Neural cell (in vitro differentiated cells): ENCODE data around the gene HIVEP3. TPM values are rescaled to one million over a fixed set of nuclear protein-coding genes. Genes with fewer than 3 reads are reported as not detected.

ENCODE experiments used
- H2AFZ ChIP-seq: fragments of 200-600, 300-800 bp; sonication (generic), shearing (Covaris generic); 2 replicates; pipeline ENCODE4 v1.6.0; 2014; ENCODE audit warnings: low read depth, mild to moderate bottlenecking, antibody characterized with exemption, low read length, moderate library complexity
- H3F3A ChIP-seq: fragments of 200-600 bp; shearing (Covaris generic); 2 replicates; pipeline ENCODE4 v1.6.1; 2016; ENCODE audit warnings: mild to moderate bottlenecking, moderate library complexity, mixed read lengths, antibody characterized with exemption, low read length; ENCODE audit not compliant: insufficient read depth, poor library complexity, severe bottlenecking
- H3K27ac ChIP-seq: fragments of 200-600, 300-800 bp; sonication (generic), shearing (Covaris generic); 2 replicates; pipeline ENCODE4 v1.5.1; 2014; ENCODE audit warnings: mild to moderate bottlenecking, low read length, moderate library complexity
- H3K27me3 ChIP-seq: fragments of 300-800, 200-600 bp; sonication (generic), shearing (Covaris generic); 2 replicates; pipeline ENCODE4 v1.6.0; 2014; ENCODE audit warnings: mild to moderate bottlenecking, low read depth, low read length, moderate library complexity; ENCODE audit not compliant: insufficient read depth
- H3K36me3 ChIP-seq: fragments of 300-800, 200-600 bp; sonication (generic), shearing (Covaris generic); 2 replicates; pipeline ENCODE4 v1.5.1; 2014; ENCODE audit warnings: mild to moderate bottlenecking, antibody characterized with exemption, low read length, moderate library complexity; ENCODE audit not compliant: insufficient read depth
- H3K4me2 ChIP-seq: fragments of 300-800, 200-600 bp; sonication (generic), shearing (Covaris generic); 2 replicates; pipeline ENCODE4 v1.6.0; 2014; ENCODE audit warnings: mild to moderate bottlenecking, low read length
- H3K4me3 ChIP-seq: fragments of 300-800, 200-600 bp; sonication (generic), shearing (Covaris generic); 2 replicates; pipeline ENCODE4 v1.5.1; 2014; ENCODE audit warnings: mild to moderate bottlenecking, low read length, moderate library complexity
- H3K79me2 ChIP-seq: fragments of 200-600 bp; shearing (Covaris generic); replicated peaks from 2 replicates; pipeline ENCODE4 v1.6.0; 2014; ENCODE audit warnings: mild to moderate bottlenecking, low read length, moderate library complexity; ENCODE audit not compliant: insufficient read depth
- H3K9ac ChIP-seq: fragments of 300-800, 200-600 bp; sonication (generic), shearing (Covaris generic); 2 replicates; pipeline ENCODE4 v1.6.1; 2016; ENCODE audit warnings: mild to moderate bottlenecking, low read length, mixed read lengths
- H3K9me2 ChIP-seq: fragments of 200-600 bp; shearing (Covaris generic); 2 replicates; pipeline ENCODE4 v1.6.1; 2016; ENCODE audit warnings: mild to moderate bottlenecking, low read length, mixed read lengths; ENCODE audit not compliant: insufficient read depth
- H3K9me3 ChIP-seq: fragments of 200-600, 300-800 bp; sonication (generic), shearing (Covaris generic); 2 replicates; pipeline ENCODE4 v1.6.1; 2016; ENCODE audit warnings: mild to moderate bottlenecking, mixed run types, low read length, moderate library complexity, mixed read lengths
- H4K20me1 ChIP-seq: fragments of 200-600 bp; shearing (Covaris generic); 2 replicates; pipeline ENCODE4 v1.6.1; 2016; ENCODE audit warnings: mild to moderate bottlenecking, mixed run types; ENCODE audit not compliant: insufficient read depth
- CTCF ChIP-seq: fragments of 450-650 bp; IDR thresholded peaks from 2 replicates; pipeline ENCODE4 v1.5.1; 2014; ENCODE audit warnings: antibody characterized with exemption, mild to moderate bottlenecking, moderate library complexity; ENCODE audit not compliant: poor library complexity, severe bottlenecking
- EP300 ChIP-seq: fragments of 450-650 bp; conservative IDR thresholded peaks from 2 replicates; pipeline ENCODE4 v1.6.1; 2014; ENCODE audit warnings: antibody characterized with exemption, mild to moderate bottlenecking, moderate library complexity; ENCODE audit not compliant: poor library complexity, severe bottlenecking
- EZH2 ChIP-seq: fragments of 200-600, 300-800 bp; shearing (Covaris generic), sonication (generic); IDR thresholded peaks from 2 replicates; pipeline ENCODE4 v1.6.1; 2014; ENCODE audit warnings: antibody characterized with exemption, low read length, borderline replicate concordance, mild to moderate bottlenecking; ENCODE audit not compliant: insufficient read depth, poor library complexity, severe bottlenecking
- MXI1 ChIP-seq: fragments of 450-650 bp; conservative IDR thresholded peaks from 2 replicates; pipeline ENCODE4 v1.6.1; 2014; ENCODE audit warnings: antibody characterized with exemption, mild to moderate bottlenecking; ENCODE audit not compliant: poor library complexity, severe bottlenecking
- POLR2AphosphoS5 ChIP-seq: IDR thresholded peaks from 2 replicates; pipeline ENCODE4 v1.6.1; 2012
- RAD21 ChIP-seq: fragments of 450-650 bp; conservative IDR thresholded peaks from 2 replicates; pipeline ENCODE4 v1.6.1; 2014; ENCODE audit warnings: antibody characterized with exemption, mild to moderate bottlenecking, moderate library complexity
- SMC3 ChIP-seq: fragments of 450-650 bp; conservative IDR thresholded peaks from 2 replicates; pipeline ENCODE4 v1.6.1; 2014; ENCODE audit warnings: antibody characterized with exemption, mild to moderate bottlenecking, moderate library complexity; ENCODE audit not compliant: poor library complexity
- TAF1 ChIP-seq: IDR thresholded peaks from 2 replicates; pipeline ENCODE4 v1.6.1; 2012; ENCODE audit warnings: low read depth
- polyA plus RNA-seq: library from polyadenylated mRNA; depleted of rRNA; stranded (reverse); fragments of >200 nt; gene quantifications from 2 replicates; pipeline ENCODE4 v1.2.3, GENCODE V29; 2014
- TF ChIP-seq, protein P1 (sequence below): IDR thresholded peaks from 2 replicates; pipeline ENCODE4 v1.6.1; 2012; ENCODE audit warnings: borderline replicate concordance

The HIVEP3 gene
- polyA plus RNA-seq, 1 donor from 2014 or later = 2.6 TPM

DNA sequence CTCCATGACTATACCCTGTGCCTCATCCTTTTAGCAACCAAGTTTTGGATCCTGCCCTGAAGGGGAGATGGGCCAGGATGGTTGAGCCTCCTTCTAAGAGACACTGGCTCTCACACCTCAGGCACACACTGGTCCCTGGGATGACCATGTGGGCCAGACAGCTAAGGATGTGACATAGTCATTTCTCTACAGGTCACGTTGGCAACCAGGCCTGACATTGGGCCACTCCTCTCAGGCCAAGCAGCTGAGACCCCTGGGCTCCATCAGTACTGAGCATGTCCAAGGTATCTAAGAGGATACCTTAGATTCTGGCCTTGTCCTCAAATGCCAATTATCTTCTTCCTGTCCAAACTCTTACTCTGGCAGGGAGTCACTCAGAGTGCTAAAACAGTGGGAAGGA is 238.7 kb downstream of the HIVEP3 start:
- Histone ChIP-seq H2AFZ (no peak overlapping the region), H3K9ac (no peak overlapping the region), H3K9me3 (no peaks in the 10 kb centered on the region), H3F3A (no peaks in the 10 kb centered on the region), H4K20me1 (no peaks in the 10 kb centered on the region), H3K27me3 (no peaks in the 10 kb centered on the region), H3K36me3 (no peaks in the 10 kb centered on the region), H3K4me3 (no peak overlapping the region), H3K79me2 (no peaks in the 10 kb centered on the region), H3K27ac (no peak overlapping the region), H3K4me2 (no peak overlapping the region), H3K9me2 (no peaks in the 10 kb centered on the region)
- TF ChIP-seq CTCF = no peak
- TF ChIP-seq SMC3 = no peak
- no peak for TF ChIP-seq RAD21
- TF ChIP-seq, protein P1, sequence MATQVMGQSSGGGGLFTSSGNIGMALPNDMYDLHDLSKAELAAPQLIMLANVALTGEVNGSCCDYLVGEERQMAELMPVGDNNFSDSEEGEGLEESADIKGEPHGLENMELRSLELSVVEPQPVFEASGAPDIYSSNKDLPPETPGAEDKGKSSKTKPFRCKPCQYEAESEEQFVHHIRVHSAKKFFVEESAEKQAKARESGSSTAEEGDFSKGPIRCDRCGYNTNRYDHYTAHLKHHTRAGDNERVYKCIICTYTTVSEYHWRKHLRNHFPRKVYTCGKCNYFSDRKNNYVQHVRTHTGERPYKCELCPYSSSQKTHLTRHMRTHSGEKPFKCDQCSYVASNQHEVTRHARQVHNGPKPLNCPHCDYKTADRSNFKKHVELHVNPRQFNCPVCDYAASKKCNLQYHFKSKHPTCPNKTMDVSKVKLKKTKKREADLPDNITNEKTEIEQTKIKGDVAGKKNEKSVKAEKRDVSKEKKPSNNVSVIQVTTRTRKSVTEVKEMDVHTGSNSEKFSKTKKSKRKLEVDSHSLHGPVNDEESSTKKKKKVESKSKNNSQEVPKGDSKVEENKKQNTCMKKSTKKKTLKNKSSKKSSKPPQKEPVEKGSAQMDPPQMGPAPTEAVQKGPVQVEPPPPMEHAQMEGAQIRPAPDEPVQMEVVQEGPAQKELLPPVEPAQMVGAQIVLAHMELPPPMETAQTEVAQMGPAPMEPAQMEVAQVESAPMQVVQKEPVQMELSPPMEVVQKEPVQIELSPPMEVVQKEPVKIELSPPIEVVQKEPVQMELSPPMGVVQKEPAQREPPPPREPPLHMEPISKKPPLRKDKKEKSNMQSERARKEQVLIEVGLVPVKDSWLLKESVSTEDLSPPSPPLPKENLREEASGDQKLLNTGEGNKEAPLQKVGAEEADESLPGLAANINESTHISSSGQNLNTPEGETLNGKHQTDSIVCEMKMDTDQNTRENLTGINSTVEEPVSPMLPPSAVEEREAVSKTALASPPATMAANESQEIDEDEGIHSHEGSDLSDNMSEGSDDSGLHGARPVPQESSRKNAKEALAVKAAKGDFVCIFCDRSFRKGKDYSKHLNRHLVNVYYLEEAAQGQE = no peak
- TF ChIP-seq POLR2AphosphoS5 = no peak
- no peak for TF ChIP-seq EP300
- TF ChIP-seq MXI1 = no peak

GRCh38 chr1:41679531-41679930 is 239.2 kb downstream of the HIVEP3 start:
- Histone ChIP-seq H3K4me2 (no peak overlapping the region), H4K20me1 (no peaks in the 10 kb centered on the region), H3K27ac (no peak overlapping the region), H3K9ac (no peak overlapping the region), H3K79me2 (no peaks in the 10 kb centered on the region), H3K36me3 (no peaks in the 10 kb centered on the region), H2AFZ (no peak overlapping the region), H3K9me3 (no peaks in the 10 kb centered on the region), H3K4me3 (no peak overlapping the region), H3F3A (no peaks in the 10 kb centered on the region), H3K9me2 (no peaks in the 10 kb centered on the region), H3K27me3 (no peaks in the 10 kb centered on the region)
- no peak for TF ChIP-seq TAF1
- no peak for TF ChIP-seq CTCF
- TF ChIP-seq, protein P1 = no peak
- TF ChIP-seq POLR2AphosphoS5 = no peak
- no peak for TF ChIP-seq MXI1
- no peak for TF ChIP-seq EZH2
- no peak for TF ChIP-seq SMC3
- no peak for TF ChIP-seq EP300
- TF ChIP-seq RAD21 = no peak
